Choroid plexus epithelial cell (primary cell): ENCODE results near the gene LRRC4C.

ENCODE experiments used
- DNase-seq: peaks from one replicate; pipeline ENCODE4 v3.0.0-alpha.2; 2010; ENCODE audit warnings: low read depth
- H3K4me3 ChIP-seq: 2 replicates; pipeline ENCODE4 v1.5.1; 2011; ENCODE audit warnings: low read depth, mild to moderate bottlenecking, control low read depth, low read length, moderate library complexity
- TF ChIP-seq, protein P1 (sequence below): conservative IDR thresholded peaks from 2 replicates; pipeline ENCODE4 v1.5.1; 2011; ENCODE audit warnings: low read depth, mild to moderate bottlenecking, control low read depth, inconsistent platforms, low read length, moderate library complexity

LRRC4C gene

GRCh38 chr11:40732132-40732531 lies 727.3 kb downstream of the LRRC4C start:
- H3K4me3 ChIP-seq: no peak overlapping the region
- no peak for DNase-seq
- TF ChIP-seq, protein P1, sequence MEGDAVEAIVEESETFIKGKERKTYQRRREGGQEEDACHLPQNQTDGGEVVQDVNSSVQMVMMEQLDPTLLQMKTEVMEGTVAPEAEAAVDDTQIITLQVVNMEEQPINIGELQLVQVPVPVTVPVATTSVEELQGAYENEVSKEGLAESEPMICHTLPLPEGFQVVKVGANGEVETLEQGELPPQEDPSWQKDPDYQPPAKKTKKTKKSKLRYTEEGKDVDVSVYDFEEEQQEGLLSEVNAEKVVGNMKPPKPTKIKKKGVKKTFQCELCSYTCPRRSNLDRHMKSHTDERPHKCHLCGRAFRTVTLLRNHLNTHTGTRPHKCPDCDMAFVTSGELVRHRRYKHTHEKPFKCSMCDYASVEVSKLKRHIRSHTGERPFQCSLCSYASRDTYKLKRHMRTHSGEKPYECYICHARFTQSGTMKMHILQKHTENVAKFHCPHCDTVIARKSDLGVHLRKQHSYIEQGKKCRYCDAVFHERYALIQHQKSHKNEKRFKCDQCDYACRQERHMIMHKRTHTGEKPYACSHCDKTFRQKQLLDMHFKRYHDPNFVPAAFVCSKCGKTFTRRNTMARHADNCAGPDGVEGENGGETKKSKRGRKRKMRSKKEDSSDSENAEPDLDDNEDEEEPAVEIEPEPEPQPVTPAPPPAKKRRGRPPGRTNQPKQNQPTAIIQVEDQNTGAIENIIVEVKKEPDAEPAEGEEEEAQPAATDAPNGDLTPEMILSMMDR: no peak

DNA sequence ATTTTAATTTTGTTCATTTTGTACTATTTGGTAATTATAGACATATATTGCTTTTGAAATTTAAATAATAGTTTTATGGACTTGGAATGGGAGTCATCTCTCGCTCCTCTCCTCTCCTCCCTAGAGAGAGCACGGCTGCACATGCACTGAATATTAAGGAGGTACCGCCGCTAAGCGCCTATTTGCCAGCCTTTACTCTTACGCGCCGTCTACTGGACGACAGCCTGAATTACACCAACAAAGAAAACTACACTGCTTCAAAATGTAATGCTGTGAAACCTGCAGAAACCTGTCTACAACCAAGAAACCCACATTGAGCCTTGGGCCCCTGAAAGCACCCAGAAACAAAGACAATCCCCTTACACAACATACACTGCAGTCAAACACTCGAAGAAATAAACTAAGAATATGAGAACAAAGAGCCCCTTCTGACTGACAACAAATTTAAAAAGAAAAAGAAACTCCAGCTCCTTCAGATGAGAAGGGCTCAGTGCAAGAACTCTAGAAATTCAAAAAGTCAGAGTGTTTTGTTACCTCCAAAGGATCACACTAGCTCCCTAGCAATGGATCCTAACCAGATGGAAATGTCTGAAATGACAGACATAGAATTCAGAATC lies 737.2 kb downstream of the LRRC4C start:
- DNase-seq: peak; percentile 28
- H3K4me3 ChIP-seq: no peak overlapping the region

DNA sequence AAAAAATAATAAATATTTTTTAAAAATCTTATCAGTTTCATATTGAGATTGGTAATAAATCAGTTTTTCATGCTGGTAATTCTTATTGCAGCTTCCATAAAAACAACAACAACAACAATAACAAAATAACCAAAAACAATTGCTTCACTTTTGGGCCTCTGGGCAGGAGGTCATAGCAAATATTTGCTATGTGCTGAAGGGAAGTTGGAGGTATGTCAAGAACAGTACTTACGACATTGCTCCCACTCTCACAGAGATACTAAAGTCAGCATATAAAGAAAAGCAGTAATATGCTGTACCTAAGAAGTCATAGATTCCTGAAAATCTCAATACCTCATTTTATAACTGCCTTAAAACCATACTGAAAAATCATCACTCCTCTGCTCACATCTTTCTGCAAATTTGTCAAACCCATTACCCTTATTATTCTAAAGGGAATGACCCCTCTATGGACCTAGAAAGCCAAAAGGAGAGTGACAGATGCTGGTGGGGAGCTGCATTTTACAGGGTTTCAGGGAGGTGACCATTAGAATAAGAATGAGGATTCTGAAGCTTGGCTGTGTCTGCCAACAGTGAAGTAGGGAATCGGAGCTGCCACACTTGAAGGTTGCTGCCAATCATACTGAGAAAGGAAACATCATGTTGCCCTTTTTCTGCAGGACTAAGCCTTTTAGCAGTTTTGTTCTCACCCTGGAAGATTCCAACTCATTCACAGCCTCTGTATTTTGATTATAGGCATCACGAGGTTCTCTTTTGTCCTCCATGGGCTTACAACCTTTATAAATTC lies 742.9 kb downstream of the LRRC4C start:
- TF ChIP-seq, protein P1: no peak
- no peak overlapping the region for H3K4me3 ChIP-seq

More for the DNA sequence above, 737.2 kb downstream of the LRRC4C start:
- TF ChIP-seq, protein P1: peak; percentile 70

GRCh38 chr11:40713083-40713482 lies 746.4 kb downstream of the LRRC4C start:
- no peak overlapping the region for H3K4me3 ChIP-seq
- TF ChIP-seq, protein P1: no peak
- no peak for DNase-seq

More for the DNA sequence above, 742.9 kb downstream of the LRRC4C start:
- no peak for DNase-seq

GRCh38 chr11:40701027-40701426 lies 758.4 kb downstream of the LRRC4C start:
- no peak overlapping the region for H3K4me3 ChIP-seq
- TF ChIP-seq, protein P1: no peak
- no peak for DNase-seq

- no peak overlapping the region for H3K4me3 ChIP-seq
- TF ChIP-seq, protein P1: no peak
- DNase-seq: no peak
Observed at GRCh38 chr11:40689823-40690222, 769.6 kb downstream of the LRRC4C start.
